Testis (tissue), 3 donors: ENCODE results near the gene LRFN4. TPM values are rescaled to one million over a fixed set of nuclear protein-coding genes. Genes with fewer than 3 reads are reported as not detected.

Experiments
- DNase-seq: peaks from one replicate; pipeline ENCODE4 v3.0.0-alpha.2; 2019
- H3K27ac ChIP-seq, 2 donors: fragments of 200-600 bp; sonication (generic); one replicate each; pipeline ENCODE4 v1.5.1; 2019
- H3K27me3 ChIP-seq: fragments of 200-600 bp; sonication (generic); one replicate; pipeline ENCODE4 v1.5.1; 2019
- H3K36me3 ChIP-seq: fragments of 200-600 bp; sonication (generic); one replicate; pipeline ENCODE4 v1.5.1; 2017; ENCODE audit warnings: low read depth; ENCODE audit errors: missing control alignments
- H3K4me1 ChIP-seq: fragments of 200-600 bp; sonication (generic); one replicate; pipeline ENCODE4 v1.5.1; 2019
- H3K4me3 ChIP-seq, 2 donors: fragments of 200-600 bp; sonication (generic); one replicate each; pipeline ENCODE4 v1.5.1; 2017 to 2019
- H3K9me3 ChIP-seq: fragments of 200-600 bp; sonication (generic); one replicate; pipeline ENCODE4 v1.5.1; 2017
- POLR2A ChIP-seq: fragments of 450-650 bp; IDR thresholded peaks from one replicate; pipeline ENCODE4 v1.6.1; 2017; ENCODE audit warnings: antibody characterized with exemption, mild to moderate bottlenecking, moderate library complexity
- WGBS, 2 donors: methylation state at CpG; one replicate each; pipeline ENCODE4 v1.1.5; 2018; 5-methylcytosine and 5-hydroxymethylcytosine counted together
- intact Hi-C: fragments of 100-400 bp; cut with DNase I; formaldehyde crosslinking; loops from one replicate; pipeline ENCODE4 v1.15.1; 2023; ENCODE audit warnings: low total_unique reads
- polyA plus RNA-seq: library from polyadenylated mRNA; stranded (reverse); fragments of 350-450 nt; fragmentation: Illumina TruSeq; extraction: RNeasy Lipid Tissue Mini Kit (QIAGEN cat#74804); gene quantifications from one replicate; pipeline ENCODE4 v1.2.3, GENCODE V29; 2014; ENCODE audit warnings: low read depth, low replicate concordance; ENCODE audit not compliant: insufficient read depth
- total RNA-seq, 2 donors: library from RNA; depleted of rRNA; stranded (reverse); fragments of >200 nt; gene quantifications; one replicate each; pipeline ENCODE4 v1.2.3, GENCODE V29; 2016
- TF ChIP-seq, protein P1 (sequence below), 3 experiments: fragments of 450-650 bp in 2 of 3; fragments of 200-600 bp in 1 of 3; sonication (generic) in 1 of 3; IDR thresholded peaks; one replicate each; pipeline ENCODE4 v1.5.1; 2016 to 2019; ENCODE audit warnings: antibody characterized with exemption in 3 of 3, mild to moderate bottlenecking in 2 of 3, moderate library complexity in 1 of 3

LRFN4 gene
- total and polyA plus RNA-seq, 3 donors from 2014 or later, result 23.2 to 27.2 (median 24.6) TPM

DNA sequence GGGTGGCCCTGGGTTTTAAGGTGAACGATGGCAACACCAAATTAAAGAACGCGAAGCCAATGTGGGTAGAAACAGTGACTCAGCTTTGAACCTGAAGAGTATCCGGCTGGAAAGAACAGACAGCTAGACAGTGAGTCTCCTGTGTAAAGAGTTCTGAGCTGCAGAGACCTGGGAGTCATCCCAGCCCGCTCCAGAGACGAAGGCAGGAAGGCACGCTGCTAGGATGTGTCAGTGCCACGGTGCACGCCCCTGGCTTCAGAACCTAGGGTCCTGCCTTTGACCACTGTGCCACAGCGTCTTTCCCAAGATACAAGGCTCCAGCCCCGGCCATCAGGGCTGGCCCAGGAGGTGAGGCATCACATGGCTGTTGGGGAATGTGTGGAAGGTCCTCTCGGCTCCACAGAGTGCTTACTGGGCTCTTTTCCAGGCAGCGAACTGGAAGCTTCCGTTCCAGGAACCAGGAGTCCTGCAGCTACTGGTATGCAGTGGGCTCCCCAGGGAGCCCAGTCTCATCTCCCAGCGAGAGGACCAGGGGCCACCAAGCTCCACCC, 29.9 kb downstream of the LRFN4 start:
- H3K36me3 ChIP-seq, result no peaks in the 10 kb centered on the region
- H3K27me3 ChIP-seq, result no peaks in the 10 kb centered on the region
- intact Hi-C loops, result no loop called here
- no peak for DNase-seq
- WGBS, 2 donors, result 64 to 82% methylated on average over 13 to 15 of the region's 15 CpGs
- no peaks in the 10 kb centered on the region for H3K4me1 ChIP-seq
- H3K9me3 ChIP-seq, result no peaks in the 10 kb centered on the region
- TF ChIP-seq, protein P1, sequence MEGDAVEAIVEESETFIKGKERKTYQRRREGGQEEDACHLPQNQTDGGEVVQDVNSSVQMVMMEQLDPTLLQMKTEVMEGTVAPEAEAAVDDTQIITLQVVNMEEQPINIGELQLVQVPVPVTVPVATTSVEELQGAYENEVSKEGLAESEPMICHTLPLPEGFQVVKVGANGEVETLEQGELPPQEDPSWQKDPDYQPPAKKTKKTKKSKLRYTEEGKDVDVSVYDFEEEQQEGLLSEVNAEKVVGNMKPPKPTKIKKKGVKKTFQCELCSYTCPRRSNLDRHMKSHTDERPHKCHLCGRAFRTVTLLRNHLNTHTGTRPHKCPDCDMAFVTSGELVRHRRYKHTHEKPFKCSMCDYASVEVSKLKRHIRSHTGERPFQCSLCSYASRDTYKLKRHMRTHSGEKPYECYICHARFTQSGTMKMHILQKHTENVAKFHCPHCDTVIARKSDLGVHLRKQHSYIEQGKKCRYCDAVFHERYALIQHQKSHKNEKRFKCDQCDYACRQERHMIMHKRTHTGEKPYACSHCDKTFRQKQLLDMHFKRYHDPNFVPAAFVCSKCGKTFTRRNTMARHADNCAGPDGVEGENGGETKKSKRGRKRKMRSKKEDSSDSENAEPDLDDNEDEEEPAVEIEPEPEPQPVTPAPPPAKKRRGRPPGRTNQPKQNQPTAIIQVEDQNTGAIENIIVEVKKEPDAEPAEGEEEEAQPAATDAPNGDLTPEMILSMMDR (IDR thresholded peaks at IDR 0.05), result no peak
- TF ChIP-seq POLR2A, result no peak
- no peak overlapping the region for H3K4me3 ChIP-seq
- H3K27ac ChIP-seq, result no peak overlapping the region

DNA sequence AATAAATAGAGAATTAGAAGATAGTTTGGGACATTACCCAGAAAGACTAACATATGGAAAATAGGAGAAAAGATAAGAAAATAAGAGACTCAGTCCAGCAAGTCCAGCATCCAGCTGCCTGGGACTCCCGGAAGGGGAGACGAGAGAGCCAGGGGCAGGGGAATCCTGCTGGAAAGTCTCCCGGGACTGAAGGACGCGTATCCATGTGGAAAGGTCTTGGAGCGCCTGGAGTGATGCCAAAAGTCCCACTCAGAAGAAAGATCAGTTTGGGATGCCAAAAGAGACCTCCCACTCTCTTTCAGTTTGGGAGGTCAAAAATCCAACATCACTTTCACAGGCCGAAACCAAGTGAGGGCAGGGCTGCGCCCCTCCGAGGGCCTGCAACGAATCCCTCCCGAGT, 30.7 kb downstream of the LRFN4 start:
- Histone ChIP-seq H3K4me3 (no peak overlapping the region), H3K27ac (no peak overlapping the region), H3K9me3 (no peaks in the 10 kb centered on the region), H3K27me3 (no peaks in the 10 kb centered on the region), H3K4me1 (no peaks in the 10 kb centered on the region), H3K36me3 (no peaks in the 10 kb centered on the region)
- no peak for DNase-seq
- intact Hi-C loops, result no loop called here
- 62 to 71% methylated on average over 11 of the region's 11 CpGs for WGBS, 2 donors
- TF ChIP-seq, protein P1 (IDR thresholded peaks at IDR 0.05), result no peak
- no peak for TF ChIP-seq POLR2A

DNA sequence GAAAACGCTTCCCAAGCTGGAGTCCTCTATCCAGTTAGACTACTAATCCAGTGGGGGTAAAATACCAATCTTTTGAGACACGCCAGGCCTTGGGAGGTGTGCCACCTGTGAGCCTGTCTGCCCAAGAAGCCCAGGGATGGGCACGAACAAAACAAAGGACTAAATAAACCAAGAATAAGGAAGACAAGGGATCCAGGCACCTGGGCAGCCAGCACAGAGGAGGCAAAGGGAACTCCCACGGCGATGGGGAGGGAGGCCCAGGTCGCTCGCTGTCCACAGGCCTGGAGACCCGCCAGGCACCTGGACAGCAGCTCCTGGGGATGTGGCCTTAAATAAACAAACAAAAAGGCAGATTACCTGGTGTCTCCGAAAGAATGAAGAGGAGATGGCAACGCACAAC, 31.4 kb downstream of the LRFN4 start:
- no peak overlapping the region for H3K27ac ChIP-seq
- no peaks in the 10 kb centered on the region for H3K9me3 ChIP-seq
- H3K4me1 ChIP-seq, result no peaks in the 10 kb centered on the region
- no peak for TF ChIP-seq POLR2A
- TF ChIP-seq, protein P1 (IDR thresholded peaks at IDR 0.05), result no peak
- no peak for DNase-seq
- WGBS, 2 donors, result 90 to 95% methylated on average over 10 of the region's 10 CpGs
- no peak overlapping the region for H3K4me3 ChIP-seq
- intact Hi-C loops, result no loop called here
- no peaks in the 10 kb centered on the region for H3K27me3 ChIP-seq
- no peaks in the 10 kb centered on the region for H3K36me3 ChIP-seq

DNA sequence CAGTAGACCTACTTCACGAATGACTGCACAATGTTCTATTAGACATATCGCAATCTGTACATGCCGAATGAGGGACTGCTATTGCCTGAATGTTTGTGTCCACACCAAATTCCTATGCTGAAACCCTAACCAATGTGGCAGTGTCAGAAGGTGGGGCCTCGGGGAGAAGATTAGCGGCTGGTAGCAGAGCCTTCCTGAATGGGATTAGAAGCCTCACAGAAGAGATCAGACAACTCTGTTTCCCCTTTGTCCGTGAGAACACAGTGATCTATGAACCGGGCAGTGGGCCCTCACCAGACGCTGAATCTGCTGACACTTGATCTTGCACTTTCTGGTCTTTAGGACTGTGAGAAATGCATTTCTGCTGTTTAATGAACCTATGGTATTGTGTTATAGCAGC, 33.1 kb downstream of the LRFN4 start:
- Histone ChIP-seq H3K36me3 (no peaks in the 10 kb centered on the region), H3K4me1 (no peaks in the 10 kb centered on the region), H3K27ac (no peak overlapping the region), H3K27me3 (no peaks in the 10 kb centered on the region), H3K4me3 (no peak overlapping the region), H3K9me3 (no peaks in the 10 kb centered on the region)
- no peak for DNase-seq
- no peak for TF ChIP-seq POLR2A
- TF ChIP-seq, protein P1 (IDR thresholded peaks at IDR 0.05), result no peak
- 78 to 87% methylated on average over 8 of the region's 8 CpGs for WGBS, 2 donors
- intact Hi-C loops, result no loop called here

DNA sequence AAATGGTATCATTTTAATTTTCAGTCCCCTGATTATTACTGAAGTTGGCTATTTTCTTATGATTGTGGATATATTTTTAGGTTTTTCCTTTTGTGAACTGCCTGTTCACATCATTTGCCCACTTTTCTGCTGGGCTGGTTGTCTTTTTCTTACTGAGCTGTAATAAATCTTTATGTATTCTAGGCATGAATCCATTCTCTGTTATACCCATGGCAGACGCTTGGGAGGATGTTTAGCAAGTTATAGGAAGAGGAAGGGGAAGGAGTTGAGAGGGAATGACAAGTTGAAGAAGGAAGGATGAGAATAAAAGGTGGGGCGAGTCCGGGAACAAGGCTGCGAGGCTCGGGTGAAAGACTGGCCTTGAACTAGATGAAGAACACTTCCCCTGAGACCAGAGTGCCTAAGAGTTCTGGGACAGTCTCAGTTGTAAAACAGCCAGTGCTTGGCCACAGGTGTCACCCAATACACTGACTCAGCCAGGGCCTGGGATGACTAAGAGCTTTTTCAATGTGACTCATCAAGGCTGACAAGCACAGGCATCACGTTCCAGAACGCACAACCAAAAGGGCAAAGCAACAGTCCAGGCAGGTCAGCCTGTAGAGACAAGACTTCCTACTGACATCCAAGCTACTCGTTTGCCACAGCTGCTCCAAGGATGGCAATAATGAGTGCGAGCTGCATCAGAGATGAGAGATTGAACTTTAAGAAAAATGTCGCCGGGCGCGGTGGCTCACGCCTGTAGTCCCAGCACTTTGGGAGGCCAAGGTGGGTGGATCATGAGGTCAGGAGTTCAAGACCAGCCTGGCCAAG, 35.2 kb downstream of the LRFN4 start:
- no peak overlapping the region for H3K27ac ChIP-seq
- 76 to 82% methylated on average over 12 to 14 of the region's 14 CpGs for WGBS, 2 donors
- H3K27me3 ChIP-seq, result no peaks in the 10 kb centered on the region
- intact Hi-C loops, result no loop called here
- no peak overlapping the region for H3K4me3 ChIP-seq
- no peak for DNase-seq
- H3K9me3 ChIP-seq, result no peaks in the 10 kb centered on the region
- TF ChIP-seq, protein P1 (IDR thresholded peaks at IDR 0.05), result no peak
- no peaks in the 10 kb centered on the region for H3K36me3 ChIP-seq
- H3K4me1 ChIP-seq, result no peaks in the 10 kb centered on the region
